ENCODE data around the gene ZNF700.
"Not testable (repeated sequence)": the region's sequence is repeated elsewhere in the genome, so short reads cannot be mapped to it uniquely, and the experiment has no call there.

Gene ZNF700

GRCh38 chr19:11987405-11988281 is 62.7 kb downstream of the ZNF700 start:
- peak; percentile 79 to 90 for DNase-seq (ENCODE audit: low read depth in 2 of 2)

DNA sequence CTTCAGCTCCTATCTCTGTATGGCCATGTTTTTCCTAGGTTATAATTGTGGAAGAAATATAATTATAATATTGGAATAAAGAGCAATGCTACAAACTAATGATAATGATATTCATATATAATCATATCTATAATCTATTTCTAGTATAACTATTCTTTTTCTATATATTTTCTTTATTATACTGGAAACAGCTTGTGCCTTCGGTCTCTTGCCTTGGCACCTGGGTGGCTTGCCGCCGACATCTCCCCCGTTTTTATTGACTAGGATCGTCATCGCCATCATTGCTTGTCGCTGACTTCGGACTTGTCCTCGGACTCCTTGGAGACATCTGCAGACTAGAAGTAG is 64.2 kb downstream of the ZNF700 start:
- DNase-seq (ENCODE audit: low read depth in 2 of 2): no peak

DNA sequence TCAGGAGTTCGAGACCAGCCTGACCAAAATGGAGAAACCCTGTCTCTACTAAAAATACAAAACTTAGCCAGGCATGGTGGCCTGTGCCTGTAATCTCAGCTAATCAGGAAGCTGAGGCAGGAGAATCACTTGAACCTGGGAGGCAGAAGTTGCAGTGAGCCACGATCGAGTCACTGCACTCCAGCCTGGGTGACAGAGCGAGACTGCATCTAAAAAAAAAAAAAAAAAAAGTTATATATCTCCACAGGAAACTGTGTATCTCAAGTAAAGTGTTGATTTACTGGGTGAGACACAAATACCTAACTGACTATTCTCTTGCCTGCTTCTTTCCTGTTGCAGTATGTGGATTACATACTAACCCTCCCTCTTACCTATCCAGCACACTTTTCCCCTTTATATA is 67.0 kb downstream of the ZNF700 start:
- not testable (repeated sequence) for DNase-seq (ENCODE audit: low read depth in 2 of 2)

DNA sequence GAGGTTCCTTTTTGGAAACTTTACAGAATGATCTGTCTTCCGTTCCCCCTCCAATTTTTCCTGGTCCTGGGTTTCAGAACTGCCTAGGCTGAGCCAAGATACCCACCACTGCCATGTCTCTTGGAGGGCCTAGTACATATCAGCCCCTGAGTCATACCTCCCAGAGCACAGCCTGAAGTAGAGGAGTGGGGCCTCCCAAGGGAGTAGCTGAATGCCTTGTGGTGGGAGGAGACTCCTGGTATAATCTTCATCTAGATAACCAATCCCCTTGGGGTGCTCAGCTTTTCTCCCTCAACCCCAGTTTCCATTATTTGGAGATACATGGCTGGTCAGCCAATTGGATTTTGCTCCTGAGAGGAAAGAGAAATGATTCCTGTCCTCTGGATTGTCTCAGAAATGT is 70.3 kb downstream of the ZNF700 start:
- no peak for DNase-seq (ENCODE audit: low read depth in 2 of 2)

All from stimulated activated CD8-positive, alpha-beta memory T cell treated with anti-CD3 and anti-CD28 coated beads, Interleukin-15, amount 100 ng/mL, for 4 hours (primary cell).